Uterus (tissue), 2 donors: ENCODE measurements around the gene RASA3.

Experiments
- CTCF ChIP-seq, 4 experiments: fragments of 200-600 bp in 2 of 4; fragments of 450-650 bp in 2 of 4; sonication (generic) in 2 of 4; IDR thresholded peaks; one replicate each; pipeline ENCODE4 v1.5.1; 2016 to 2019; ENCODE audit warnings: antibody characterized with exemption in 4 of 4, mild to moderate bottlenecking in 2 of 4, moderate library complexity in 1 of 4
- POLR2A ChIP-seq, 2 donors: fragments of 450-650 bp; IDR thresholded peaks; one replicate each; pipeline ENCODE4 v1.6.1; 2016; ENCODE audit warnings: antibody characterized with exemption in 2 of 2, mild to moderate bottlenecking in 1 of 2, moderate library complexity in 1 of 2

GRCh38 chr13:113941571-113942191, 190.7 kb downstream of the RASA3 start:
- TF ChIP-seq CTCF (IDR thresholded peaks at IDR 0.05) (no peak), POLR2A (IDR thresholded peaks at IDR 0.05) (no peak)
